HepG2 (cell line): ENCODE data around the gene TPM1. TPM values are rescaled to one million over a fixed set of nuclear protein-coding genes. Genes with fewer than 3 reads are reported as not detected.
A peak's percentile ranks its signal among the peaks of the same experiment; 100 is the strongest.

Experiments
- ARNT2 ChIP-seq: sonication (generic); formaldehyde crosslinking; IDR thresholded peaks from 2 replicates; pipeline ENCODE4 v1.8.0; 2022; ENCODE audit warnings: mild to moderate bottlenecking, low read depth, missing genetic modification reagents, moderate library complexity
- ATM ChIP-seq: fragments of 450-650 bp; IDR thresholded peaks from 2 replicates; pipeline ENCODE4 v1.7.1; 2017; ENCODE audit warnings: mild to moderate bottlenecking, borderline replicate concordance
- CBX5 ChIP-seq: sonication (generic); formaldehyde crosslinking; IDR thresholded peaks from 2 replicates; pipeline ENCODE4 v1.4.0; 2020; ENCODE audit warnings: missing genetic modification reagents, borderline replicate concordance
- CCAR2 ChIP-seq: fragments of 200-400 bp; formaldehyde crosslinking; optimal IDR thresholded peaks from 2 replicates; pipeline ENCODE3; 2018; ENCODE audit warnings: low read depth, mild to moderate bottlenecking, low read length, moderate library complexity
- GABPA ChIP-seq, 2 experiments: IDR thresholded peaks; 2 replicates each; pipeline ENCODE4 v1.6.1; 2011 to 2016; ENCODE audit warnings: low read depth in 2 of 2, low read length in 1 of 2, missing biosample characterization in 1 of 2, missing genetic modification characterization in 1 of 2
- KMT2A ChIP-seq: sonication (generic); formaldehyde crosslinking; IDR thresholded peaks from 2 replicates; pipeline ENCODE4 v1.4.0; 2020; ENCODE audit warnings: missing genetic modification reagents
- MTA1 ChIP-seq: sonication (generic); formaldehyde crosslinking; IDR thresholded peaks from 2 replicates; pipeline ENCODE4 v1.4.0; 2020; ENCODE audit warnings: missing genetic modification reagents, mild to moderate bottlenecking, borderline replicate concordance
- RARG ChIP-seq: sonication (generic); formaldehyde crosslinking; IDR thresholded peaks from 2 replicates; pipeline ENCODE4 v1.4.0; 2020; ENCODE audit warnings: low read depth, mild to moderate bottlenecking, missing genetic modification reagents
- RFX5 ChIP-seq: IDR thresholded peaks from 2 replicates; pipeline ENCODE4 v1.6.1; 2011; ENCODE audit warnings: low read depth, low read length, improper control_type of control experiment
- RXRA ChIP-seq: sonication (generic); formaldehyde crosslinking; IDR thresholded peaks from 2 replicates; pipeline ENCODE4 v1.5.1; 2020; ENCODE audit warnings: missing genetic modification reagents
- SMAD9 ChIP-seq: sonication (generic); formaldehyde crosslinking; IDR thresholded peaks from 2 replicates; pipeline ENCODE4 v1.5.1; 2020; ENCODE audit warnings: mild to moderate bottlenecking, missing genetic modification reagents
- ZBTB42 ChIP-seq: sonication (generic); formaldehyde crosslinking; IDR thresholded peaks from 2 replicates; pipeline ENCODE4 v1.5.0; 2020; ENCODE audit warnings: mild to moderate bottlenecking, missing genetic modification reagents
- ZFP36L1 ChIP-seq: sonication (generic); formaldehyde crosslinking; IDR thresholded peaks from 2 replicates; pipeline ENCODE4 v1.8.0; 2022; ENCODE audit warnings: mild to moderate bottlenecking, missing genetic modification reagents, moderate library complexity
- ZNF24 ChIP-seq: fragments of 450-650 bp; IDR thresholded peaks from 2 replicates; pipeline ENCODE4 v1.6.1; 2017; ENCODE audit warnings: antibody characterized with exemption, mild to moderate bottlenecking
- ZNF274 ChIP-seq: sonication (generic); formaldehyde crosslinking; IDR thresholded peaks from 2 replicates; pipeline ENCODE4 v1.5.1; 2020; ENCODE audit warnings: mild to moderate bottlenecking, missing genetic modification reagents
- ZNF780A ChIP-seq: sonication (generic); formaldehyde crosslinking; IDR thresholded peaks from 2 replicates; pipeline ENCODE4 v1.8.0; 2022; ENCODE audit warnings: mild to moderate bottlenecking, missing genetic modification reagents, moderate library complexity
- ZNF781 ChIP-seq: sonication (generic); formaldehyde crosslinking; IDR thresholded peaks from 2 replicates; pipeline ENCODE4 v1.5.1; 2020; ENCODE audit warnings: borderline replicate concordance, mild to moderate bottlenecking, missing genetic modification reagents; ENCODE audit errors: not compliant biosample characterization
- ZNF839 ChIP-seq: sonication (generic); formaldehyde crosslinking; IDR thresholded peaks from 2 replicates; pipeline ENCODE4 v1.4.0; 2020; ENCODE audit warnings: missing genetic modification reagents, mild to moderate bottlenecking, borderline replicate concordance
- polyA plus RNA-seq, 8 experiments: library from polyadenylated mRNA; depleted of rRNA in 3 of 8; stranded (reverse) in 7 of 8; unstranded in 1 of 8; fragments of >200 nt; fragmentation: Illumina TruSeq in 4 of 8; extraction: Trizol in 4 of 8; gene quantifications; 2 replicates each; pipeline versions ENCODE4 v1.2.1 to v1.2.3, GENCODE V29; 2011 to 2016; ENCODE audit warnings: low read depth in 4 of 8, missing spikeins in 1 of 8, mixed read lengths in 1 of 8; ENCODE audit not compliant: insufficient read depth in 1 of 8
- total RNA-seq, 5 experiments: library from RNA; depleted of rRNA; stranded (reverse); fragments of >200 nt; fragmentation: Illumina TruSeq; extraction: Trizol; gene quantifications; 2 replicates each; pipeline ENCODE4 v1.2.3, GENCODE V29; 2016; ENCODE audit warnings: low read depth in 1 of 5
- TF ChIP-seq, protein P1 (sequence below): sonication (generic); formaldehyde crosslinking; IDR thresholded peaks from 2 replicates; pipeline ENCODE4 v1.4.0; 2020; ENCODE audit warnings: mild to moderate bottlenecking, missing genetic modification reagents
- TF ChIP-seq, protein P2 (sequence below): sonication (generic); formaldehyde crosslinking; IDR thresholded peaks from 2 replicates; pipeline ENCODE4 v1.8.0; 2022; ENCODE audit warnings: mild to moderate bottlenecking, missing genetic modification reagents, moderate library complexity
- TF ChIP-seq, protein P3 (sequence below): IDR thresholded peaks from 2 replicates; pipeline ENCODE4 v1.6.1; 2012; ENCODE audit warnings: low read length, improper control_type of control experiment
- TF ChIP-seq, protein P4 (sequence below): sonication (generic); formaldehyde crosslinking; IDR thresholded peaks from 2 replicates; pipeline ENCODE4 v1.4.0; 2020; ENCODE audit warnings: missing genetic modification reagents
- TF ChIP-seq, protein P5 (sequence below): sonication (generic); formaldehyde crosslinking; IDR thresholded peaks from 2 replicates; pipeline ENCODE4 v1.5.1; 2020; ENCODE audit warnings: mild to moderate bottlenecking, moderate library complexity, missing genetic modification reagents

TPM1 gene
- total and polyA plus RNA-seq, 2 of the 13 experiments (the other 11 are each of a cell fraction or from before 2014, with no cell fraction given) = 98.9 to 109 TPM

DNA sequence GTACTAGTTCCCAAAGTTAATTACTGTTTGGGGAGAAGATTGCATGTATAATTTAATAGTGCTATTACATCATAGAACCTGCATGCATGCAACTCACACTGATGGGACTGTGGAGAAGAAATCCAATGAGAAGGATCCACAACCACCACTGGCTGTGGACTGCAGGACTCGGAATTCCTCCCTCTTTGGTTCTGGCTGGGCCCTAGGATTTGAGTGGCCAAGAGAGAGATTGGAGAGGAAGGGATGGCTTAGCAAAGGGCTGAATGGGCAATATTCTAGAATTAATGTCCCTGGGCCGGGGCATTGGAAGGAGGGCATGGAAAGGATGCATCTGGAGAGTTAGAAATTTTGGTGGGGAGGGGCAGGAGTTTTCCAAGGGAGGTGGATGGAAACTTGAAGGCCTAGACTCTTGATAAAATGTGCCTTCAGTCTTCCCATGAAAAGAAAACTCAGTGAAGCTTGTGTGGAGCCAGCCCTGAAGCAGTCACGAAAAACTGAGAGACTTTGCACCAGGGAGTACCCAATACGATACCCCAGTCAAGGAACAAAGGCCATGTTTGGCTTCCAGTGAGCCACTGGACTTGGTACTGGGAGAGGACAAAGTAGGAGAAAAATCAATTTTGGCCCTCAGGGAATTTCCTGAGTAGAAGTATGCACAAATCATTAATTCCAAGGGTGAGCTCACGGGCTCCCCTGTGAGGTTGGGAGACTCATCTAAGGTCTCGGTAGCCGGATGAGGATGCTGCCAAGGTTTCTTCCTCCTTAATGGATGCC, 31.4 kb upstream of the TPM1 start (continued):
- TF ChIP-seq ARNT2 (CRISPR knock-in tag) = no peak
- TF ChIP-seq ZNF781 (CRISPR knock-in tag) = no peak
- TF ChIP-seq, protein P1, sequence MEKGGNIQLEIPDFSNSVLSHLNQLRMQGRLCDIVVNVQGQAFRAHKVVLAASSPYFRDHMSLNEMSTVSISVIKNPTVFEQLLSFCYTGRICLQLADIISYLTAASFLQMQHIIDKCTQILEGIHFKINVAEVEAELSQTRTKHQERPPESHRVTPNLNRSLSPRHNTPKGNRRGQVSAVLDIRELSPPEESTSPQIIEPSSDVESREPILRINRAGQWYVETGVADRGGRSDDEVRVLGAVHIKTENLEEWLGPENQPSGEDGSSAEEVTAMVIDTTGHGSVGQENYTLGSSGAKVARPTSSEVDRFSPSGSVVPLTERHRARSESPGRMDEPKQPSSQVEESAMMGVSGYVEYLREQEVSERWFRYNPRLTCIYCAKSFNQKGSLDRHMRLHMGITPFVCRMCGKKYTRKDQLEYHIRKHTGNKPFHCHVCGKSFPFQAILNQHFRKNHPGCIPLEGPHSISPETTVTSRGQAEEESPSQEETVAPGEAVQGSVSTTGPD = no peak
- no peak for TF ChIP-seq KMT2A (CRISPR knock-in tag)
- TF ChIP-seq, protein P2, sequence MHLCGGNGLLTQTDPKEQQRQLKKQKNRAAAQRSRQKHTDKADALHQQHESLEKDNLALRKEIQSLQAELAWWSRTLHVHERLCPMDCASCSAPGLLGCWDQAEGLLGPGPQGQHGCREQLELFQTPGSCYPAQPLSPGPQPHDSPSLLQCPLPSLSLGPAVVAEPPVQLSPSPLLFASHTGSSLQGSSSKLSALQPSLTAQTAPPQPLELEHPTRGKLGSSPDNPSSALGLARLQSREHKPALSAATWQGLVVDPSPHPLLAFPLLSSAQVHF (CRISPR knock-in tag) = no peak
- no peak for TF ChIP-seq CCAR2
- TF ChIP-seq ZNF24 = peak; percentile 93
- TF ChIP-seq ZNF839 (CRISPR knock-in tag) = no peak
- TF ChIP-seq, protein P3, sequence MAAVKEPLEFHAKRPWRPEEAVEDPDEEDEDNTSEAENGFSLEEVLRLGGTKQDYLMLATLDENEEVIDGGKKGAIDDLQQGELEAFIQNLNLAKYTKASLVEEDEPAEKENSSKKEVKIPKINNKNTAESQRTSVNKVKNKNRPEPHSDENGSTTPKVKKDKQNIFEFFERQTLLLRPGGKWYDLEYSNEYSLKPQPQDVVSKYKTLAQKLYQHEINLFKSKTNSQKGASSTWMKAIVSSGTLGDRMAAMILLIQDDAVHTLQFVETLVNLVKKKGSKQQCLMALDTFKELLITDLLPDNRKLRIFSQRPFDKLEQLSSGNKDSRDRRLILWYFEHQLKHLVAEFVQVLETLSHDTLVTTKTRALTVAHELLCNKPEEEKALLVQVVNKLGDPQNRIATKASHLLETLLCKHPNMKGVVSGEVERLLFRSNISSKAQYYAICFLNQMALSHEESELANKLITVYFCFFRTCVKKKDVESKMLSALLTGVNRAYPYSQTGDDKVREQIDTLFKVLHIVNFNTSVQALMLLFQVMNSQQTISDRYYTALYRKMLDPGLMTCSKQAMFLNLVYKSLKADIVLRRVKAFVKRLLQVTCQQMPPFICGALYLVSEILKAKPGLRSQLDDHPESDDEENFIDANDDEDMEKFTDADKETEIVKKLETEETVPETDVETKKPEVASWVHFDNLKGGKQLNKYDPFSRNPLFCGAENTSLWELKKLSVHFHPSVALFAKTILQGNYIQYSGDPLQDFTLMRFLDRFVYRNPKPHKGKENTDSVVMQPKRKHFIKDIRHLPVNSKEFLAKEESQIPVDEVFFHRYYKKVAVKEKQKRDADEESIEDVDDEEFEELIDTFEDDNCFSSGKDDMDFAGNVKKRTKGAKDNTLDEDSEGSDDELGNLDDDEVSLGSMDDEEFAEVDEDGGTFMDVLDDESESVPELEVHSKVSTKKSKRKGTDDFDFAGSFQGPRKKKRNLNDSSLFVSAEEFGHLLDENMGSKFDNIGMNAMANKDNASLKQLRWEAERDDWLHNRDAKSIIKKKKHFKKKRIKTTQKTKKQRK = no peak
- TF ChIP-seq CBX5 (CRISPR knock-in tag) = no peak
- TF ChIP-seq RXRA = no peak; the same call in 1 of the 2 replicates
- no peak for TF ChIP-seq ZNF274
- TF ChIP-seq ZBTB42 (CRISPR knock-in tag) = no peak
- TF ChIP-seq, protein P4, sequence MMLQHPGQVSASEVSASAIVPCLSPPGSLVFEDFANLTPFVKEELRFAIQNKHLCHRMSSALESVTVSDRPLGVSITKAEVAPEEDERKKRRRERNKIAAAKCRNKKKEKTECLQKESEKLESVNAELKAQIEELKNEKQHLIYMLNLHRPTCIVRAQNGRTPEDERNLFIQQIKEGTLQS = no peak
- TF ChIP-seq SMAD9 (CRISPR knock-in tag) = no peak
- no peak for TF ChIP-seq ZNF780A (CRISPR knock-in tag)
- no peak for TF ChIP-seq ATM
- no peak; the same call in 1 of the 2 replicates for TF ChIP-seq ZFP36L1 (CRISPR knock-in tag)
- TF ChIP-seq RFX5 = no peak
- TF ChIP-seq, protein P5, sequence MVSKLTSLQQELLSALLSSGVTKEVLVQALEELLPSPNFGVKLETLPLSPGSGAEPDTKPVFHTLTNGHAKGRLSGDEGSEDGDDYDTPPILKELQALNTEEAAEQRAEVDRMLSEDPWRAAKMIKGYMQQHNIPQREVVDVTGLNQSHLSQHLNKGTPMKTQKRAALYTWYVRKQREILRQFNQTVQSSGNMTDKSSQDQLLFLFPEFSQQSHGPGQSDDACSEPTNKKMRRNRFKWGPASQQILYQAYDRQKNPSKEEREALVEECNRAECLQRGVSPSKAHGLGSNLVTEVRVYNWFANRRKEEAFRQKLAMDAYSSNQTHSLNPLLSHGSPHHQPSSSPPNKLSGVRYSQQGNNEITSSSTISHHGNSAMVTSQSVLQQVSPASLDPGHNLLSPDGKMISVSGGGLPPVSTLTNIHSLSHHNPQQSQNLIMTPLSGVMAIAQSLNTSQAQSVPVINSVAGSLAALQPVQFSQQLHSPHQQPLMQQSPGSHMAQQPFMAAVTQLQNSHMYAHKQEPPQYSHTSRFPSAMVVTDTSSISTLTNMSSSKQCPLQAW (CRISPR knock-in tag) = no peak
- no peak for TF ChIP-seq GABPA (IDR thresholded peaks at IDR 0.05; ENCODE audit: low read depth, low read length)
- TF ChIP-seq GABPA (CRISPR knock-in tag; IDR thresholded peaks at IDR 0.05; ENCODE audit: low read depth) = no peak; the same call in 1 of the 2 replicates
- no peak; the same call in 1 of the 2 replicates for TF ChIP-seq MTA1 (CRISPR knock-in tag)
- no peak for TF ChIP-seq RARG (CRISPR knock-in tag)
